NT2/D1 (cell line): ENCODE data around the gene IL18BP.

Experiments used
- DNase-seq: peaks from one replicate; pipeline ENCODE4 v3.0.0-alpha.2; 2011; ENCODE audit warnings: low read depth, low spot score
- H3K27me3 ChIP-seq: 2 replicates; pipeline ENCODE4 v1.6.0; 2011; ENCODE audit warnings: mild to moderate bottlenecking; ENCODE audit not compliant: insufficient read length, insufficient read depth
- H3K36me3 ChIP-seq: 2 replicates; pipeline ENCODE4 v1.6.1; 2011; ENCODE audit warnings: mild to moderate bottlenecking, low read length, mixed read lengths; ENCODE audit not compliant: insufficient read depth, insufficient read length
- H3K4me1 ChIP-seq: 2 replicates; pipeline ENCODE4 v1.5.1; 2011; ENCODE audit not compliant: insufficient read depth, insufficient read length
- H3K4me3 ChIP-seq: 2 replicates; pipeline ENCODE4 v1.5.1; 2011; ENCODE audit warnings: low read depth; ENCODE audit not compliant: insufficient read length
- H3K9ac ChIP-seq: 2 replicates; pipeline ENCODE4 v1.6.0; 2011; ENCODE audit warnings: low read depth; ENCODE audit not compliant: insufficient read length
- H3K9me3 ChIP-seq: 2 replicates; pipeline ENCODE4 v1.5.1; 2011; ENCODE audit warnings: mild to moderate bottlenecking, low read length; ENCODE audit not compliant: insufficient read depth
- SUZ12 ChIP-seq: IDR thresholded peaks from 2 replicates; pipeline ENCODE4 v1.6.1; 2011; ENCODE audit not compliant: insufficient read length, insufficient read depth; ENCODE audit errors: extremely low read depth
- YY1 ChIP-seq: IDR thresholded peaks from 2 replicates; pipeline ENCODE4 v1.6.1; 2011; ENCODE audit not compliant: insufficient read length, insufficient read depth
- ZNF274 ChIP-seq: IDR thresholded peaks from 2 replicates; pipeline ENCODE4 v1.6.1; 2011; ENCODE audit warnings: mild to moderate bottlenecking, low read depth, low read length

Gene IL18BP

DNA sequence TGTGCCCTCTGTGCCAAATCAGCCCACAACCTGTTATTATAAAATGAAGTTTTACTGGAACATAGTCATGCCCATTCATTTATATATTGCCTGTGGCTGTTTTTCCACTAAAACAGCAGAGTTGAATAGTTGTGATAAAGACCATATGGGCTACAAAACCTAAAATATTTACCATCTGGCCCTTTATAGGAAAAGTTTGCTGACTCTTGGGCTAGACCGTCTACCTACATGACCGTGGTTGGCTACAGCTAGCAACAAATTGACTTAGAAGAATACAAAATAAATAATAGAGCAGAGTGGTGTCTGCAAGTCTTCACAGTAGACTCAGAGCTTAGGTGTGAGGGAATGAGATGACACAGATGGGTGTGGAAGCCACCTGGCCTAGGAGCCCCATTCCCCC is 11.2 kb upstream of the IL18BP start:
- H3K9me3 ChIP-seq, result no peaks in the 10 kb centered on the region
- H3K4me1 ChIP-seq, result no peaks in the 10 kb centered on the region
- H3K36me3 ChIP-seq, result peaks cover 64% of the 10 kb centered on the region
- H3K27me3 ChIP-seq, result no peaks in the 10 kb centered on the region
- no peak overlapping the region for H3K9ac ChIP-seq
- no peak for DNase-seq
- TF ChIP-seq SUZ12, result no peak
- TF ChIP-seq YY1, result no peak
- TF ChIP-seq ZNF274, result no peak
- no peak overlapping the region for H3K4me3 ChIP-seq

DNA sequence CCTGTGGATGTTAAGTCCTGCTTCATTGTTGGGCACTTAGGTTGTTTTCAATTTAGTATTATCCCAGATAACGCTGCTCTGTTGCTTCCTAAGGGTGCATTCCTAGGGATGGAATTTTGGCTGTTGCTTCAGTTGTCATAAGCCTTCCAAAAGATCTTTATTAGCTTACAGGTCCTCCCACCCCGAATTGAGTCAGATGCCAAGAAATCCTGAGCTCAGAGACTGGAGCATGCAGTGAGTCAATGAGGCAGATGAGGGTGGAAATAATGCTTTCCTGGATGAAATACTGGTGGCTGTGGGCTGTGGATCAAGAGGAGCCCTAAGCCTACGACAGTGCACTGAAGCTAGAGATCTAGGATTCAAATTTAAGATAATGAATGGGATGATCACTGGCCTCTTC is 10.7 kb upstream of the IL18BP start:
- Histone ChIP-seq H3K9ac (no peak overlapping the region), H3K36me3 (peaks cover 59% of the 10 kb centered on the region)

DNA sequence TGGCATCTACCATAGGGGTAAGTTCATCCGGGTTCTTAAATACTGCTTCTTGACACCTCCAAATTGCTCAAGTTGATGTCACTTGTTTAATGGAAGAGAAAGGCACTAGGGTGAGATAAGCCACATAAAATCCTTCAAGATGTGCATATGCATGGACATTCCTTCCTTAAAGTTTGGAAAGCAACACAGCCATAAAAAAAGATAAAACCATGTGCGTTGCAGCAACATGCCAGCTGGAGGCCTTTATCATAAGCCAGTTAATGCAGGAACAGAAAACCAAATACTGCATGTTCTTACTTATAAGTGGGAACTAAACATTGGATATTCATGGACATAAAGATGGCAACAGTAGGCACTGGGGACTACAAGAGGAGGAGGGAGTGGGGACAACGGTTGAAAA is 8.0 kb upstream of the IL18BP start:
- Histone ChIP-seq H3K36me3 (peaks cover 45% of the 10 kb centered on the region), H3K27me3 (no peaks in the 10 kb centered on the region), H3K9me3 (no peaks in the 10 kb centered on the region), H3K9ac (no peak overlapping the region), H3K4me3 (no peak overlapping the region), H3K4me1 (no peaks in the 10 kb centered on the region)
- TF ChIP-seq YY1 (no peak), ZNF274 (no peak), SUZ12 (no peak)
- no peak for DNase-seq

More for the DNA sequence above, 10.7 kb upstream of the IL18BP start:
- Histone ChIP-seq H3K4me3 (no peak overlapping the region), H3K27me3 (no peaks in the 10 kb centered on the region), H3K4me1 (no peaks in the 10 kb centered on the region), H3K9me3 (no peaks in the 10 kb centered on the region)
- no peak for DNase-seq
- TF ChIP-seq ZNF274 (no peak), SUZ12 (no peak), YY1 (no peak)

DNA sequence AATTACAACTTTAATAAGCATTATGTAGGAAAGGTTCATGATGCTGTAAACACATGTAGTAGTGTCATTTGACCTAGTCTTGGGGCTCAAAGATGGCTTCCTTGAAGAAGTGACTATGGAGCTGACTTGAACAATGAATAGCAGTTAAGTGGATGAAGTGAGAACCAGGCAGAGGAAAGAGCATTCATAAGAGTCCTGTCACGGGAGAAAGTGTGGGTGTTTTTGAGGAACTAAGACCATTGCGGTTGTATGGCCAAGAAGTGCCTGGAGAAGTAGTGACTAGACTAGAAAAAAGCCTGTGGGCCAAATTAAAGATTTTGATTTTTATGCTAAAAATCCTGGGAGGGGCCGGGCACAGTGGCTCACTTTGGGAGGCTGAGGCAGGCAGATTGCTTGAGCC is 7.2 kb upstream of the IL18BP start:
- Histone ChIP-seq H3K36me3 (peaks cover 48% of the 10 kb centered on the region), H3K27me3 (no peaks in the 10 kb centered on the region), H3K4me1 (no peaks in the 10 kb centered on the region), H3K4me3 (no peak overlapping the region), H3K9me3 (no peaks in the 10 kb centered on the region), H3K9ac (no peak overlapping the region)
- TF ChIP-seq ZNF274 (no peak), YY1 (no peak), SUZ12 (no peak)
- DNase-seq, result no peak

DNA sequence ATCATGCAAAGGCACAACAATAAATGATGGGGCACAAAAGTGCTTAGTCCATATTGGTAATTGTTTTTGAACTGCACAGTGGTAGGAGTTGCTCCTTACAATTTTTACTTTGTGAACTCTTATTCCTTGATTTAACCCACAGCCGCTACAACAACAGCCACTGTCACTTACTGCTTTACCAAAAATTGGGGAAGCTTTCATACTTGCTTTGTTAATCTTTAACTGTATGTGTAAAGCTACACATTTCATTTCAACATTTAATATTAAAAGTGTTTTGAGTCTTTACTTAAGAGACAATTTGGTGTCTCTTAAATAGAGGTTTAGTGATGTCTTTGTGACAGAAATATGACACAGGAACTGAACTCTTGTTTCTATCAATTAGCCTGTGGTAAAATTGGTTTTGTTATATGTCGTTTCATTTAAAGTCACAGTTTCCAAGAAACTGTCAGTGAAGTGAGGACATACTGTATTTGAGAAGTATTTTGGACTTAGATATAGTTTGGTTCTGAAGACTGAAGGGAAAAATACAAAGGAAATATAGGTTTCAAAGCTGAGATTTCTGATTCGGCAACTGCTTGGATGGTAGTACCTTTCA is 6.5 kb upstream of the IL18BP start:
- TF ChIP-seq ZNF274 (no peak), YY1 (no peak), SUZ12 (no peak)
- H3K4me3 ChIP-seq, result no peak overlapping the region
- no peak for DNase-seq
- no peaks in the 10 kb centered on the region for H3K4me1 ChIP-seq
- no peak overlapping the region for H3K9ac ChIP-seq
- peaks cover 49% of the 10 kb centered on the region for H3K36me3 ChIP-seq
- no peaks in the 10 kb centered on the region for H3K9me3 ChIP-seq
- H3K27me3 ChIP-seq, result no peaks in the 10 kb centered on the region

DNA sequence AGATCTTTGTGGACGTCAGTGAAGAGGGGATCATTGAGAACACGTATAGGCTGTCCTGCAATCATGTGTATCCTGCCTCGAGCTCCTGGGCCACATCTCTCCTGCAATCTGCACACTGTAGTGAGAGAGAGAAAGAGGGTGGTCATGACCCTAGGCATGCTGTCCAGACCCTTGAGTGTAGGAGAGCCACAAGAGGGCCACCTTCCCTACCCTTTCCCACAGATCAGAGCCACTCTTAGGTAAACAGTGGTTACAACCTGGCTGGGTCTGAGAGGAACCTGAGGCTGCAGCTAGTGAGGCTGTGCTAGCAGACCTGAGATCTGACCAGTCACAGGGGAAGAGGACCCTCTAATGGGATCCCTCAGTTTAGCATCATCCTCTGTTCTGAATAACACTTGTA is 3.9 kb upstream of the IL18BP start:
- Histone ChIP-seq H3K36me3 (peaks cover 56% of the 10 kb centered on the region), H3K27me3 (no peaks in the 10 kb centered on the region), H3K4me3 (no peak overlapping the region), H3K9me3 (no peaks in the 10 kb centered on the region), H3K9ac (no peak overlapping the region), H3K4me1 (peaks cover 4% of the 10 kb centered on the region)
- no peak for DNase-seq
- no peak for TF ChIP-seq YY1
- TF ChIP-seq ZNF274, result no peak
- no peak for TF ChIP-seq SUZ12

DNA sequence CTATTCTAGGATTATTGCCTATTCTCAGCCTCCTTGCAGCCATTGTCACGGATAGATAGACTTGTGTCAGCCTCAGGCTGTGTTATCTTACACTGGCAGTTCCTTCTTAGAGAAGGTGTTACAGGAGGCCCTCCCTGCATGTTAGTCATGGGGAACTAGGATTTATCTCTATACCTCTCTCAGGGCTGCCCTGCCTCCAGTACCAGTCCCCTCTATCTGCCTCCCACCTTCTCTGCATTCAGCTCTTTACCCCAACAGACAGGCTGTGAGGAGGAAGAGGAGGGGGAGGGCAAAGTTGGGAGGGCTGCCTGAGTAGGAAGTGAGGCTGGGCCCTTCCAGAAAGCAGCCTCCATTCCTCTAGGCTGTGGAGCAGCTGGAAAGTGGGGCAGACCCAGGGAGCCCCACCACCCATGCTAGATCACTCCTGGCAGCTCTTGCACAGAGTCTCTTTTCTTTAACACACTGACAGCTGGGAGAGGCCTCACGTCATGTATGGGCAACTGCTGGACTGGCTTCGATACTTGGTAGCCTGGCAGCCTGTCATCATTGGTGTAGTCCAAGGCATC is 2.9 kb upstream of the IL18BP start:
- DNase-seq, result no peak
- no peak overlapping the region for H3K4me3 ChIP-seq
- peaks cover 56% of the 10 kb centered on the region for H3K36me3 ChIP-seq
- no peaks in the 10 kb centered on the region for H3K9me3 ChIP-seq
- H3K4me1 ChIP-seq, result peaks cover 4% of the 10 kb centered on the region
- no peak for TF ChIP-seq ZNF274
- TF ChIP-seq YY1, result no peak
- TF ChIP-seq SUZ12, result no peak
- no peaks in the 10 kb centered on the region for H3K27me3 ChIP-seq
- no peak overlapping the region for H3K9ac ChIP-seq

DNA sequence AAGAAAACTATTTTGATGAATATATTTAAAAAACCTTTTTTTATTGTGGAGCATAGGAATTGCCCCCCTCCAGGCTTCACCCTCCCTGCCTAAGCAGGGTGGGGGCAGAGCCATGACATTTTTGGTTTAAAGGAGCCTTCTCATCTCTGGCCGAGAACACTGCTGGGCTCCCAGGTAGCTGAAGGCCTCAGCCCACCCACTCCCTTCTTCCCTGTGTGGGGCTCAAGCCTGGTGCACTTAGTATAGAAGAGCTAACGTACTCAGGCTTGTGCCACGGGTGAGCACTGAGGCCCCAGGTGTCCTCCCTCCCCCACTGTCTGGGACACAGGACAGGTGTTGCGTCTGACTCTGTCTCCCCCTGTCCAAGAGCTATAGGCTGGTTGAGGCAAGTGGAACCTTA is 2.2 kb upstream of the IL18BP start:
- Histone ChIP-seq H3K4me3 (no peak overlapping the region), H3K9me3 (no peaks in the 10 kb centered on the region), H3K9ac (no peak overlapping the region), H3K27me3 (no peaks in the 10 kb centered on the region), H3K4me1 (peaks cover 4% of the 10 kb centered on the region), H3K36me3 (peaks cover 59% of the 10 kb centered on the region)
- DNase-seq, result no peak
- TF ChIP-seq YY1 (no peak), SUZ12 (no peak), ZNF274 (no peak)
